GM12872 (cell line): ENCODE data around the gene CTBP1.

Experiments used
- CTCF ChIP-seq: IDR thresholded peaks from 3 replicates; pipeline ENCODE4 v1.5.1; 2011; ENCODE audit warnings: low read depth, mild to moderate bottlenecking, low read length, moderate library complexity; ENCODE audit not compliant: insufficient read depth

Gene CTBP1

DNA sequence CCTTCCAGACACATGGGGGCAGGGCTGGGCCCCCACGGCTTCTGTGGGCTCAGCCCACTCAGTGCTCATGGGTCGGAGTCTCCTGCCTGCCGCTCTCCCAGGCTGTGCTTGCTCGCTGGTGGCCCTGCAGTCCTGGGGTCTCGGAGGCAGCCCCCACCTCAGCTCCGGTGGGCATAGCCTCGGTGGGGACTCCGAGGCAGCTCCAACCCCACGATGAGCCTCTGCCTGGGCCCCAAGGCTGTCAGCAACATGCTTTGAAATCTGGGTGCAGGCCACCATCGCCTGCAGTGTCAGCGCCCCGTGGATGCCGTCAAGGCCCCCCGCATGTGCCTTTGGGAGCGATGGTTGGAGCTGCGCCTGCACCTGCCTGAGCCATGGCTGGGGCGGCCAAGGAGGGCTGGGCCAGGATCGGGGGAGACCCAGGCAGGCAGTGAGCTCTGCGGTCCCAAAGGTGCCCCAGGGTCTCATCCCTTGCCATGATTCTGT, 46.4 kb downstream of the CTBP1 start:
- TF ChIP-seq CTCF: no peak

GRCh38 chr4:1201851-1202525, 46.9 kb downstream of the CTBP1 start:
- TF ChIP-seq CTCF: no peak

DNA sequence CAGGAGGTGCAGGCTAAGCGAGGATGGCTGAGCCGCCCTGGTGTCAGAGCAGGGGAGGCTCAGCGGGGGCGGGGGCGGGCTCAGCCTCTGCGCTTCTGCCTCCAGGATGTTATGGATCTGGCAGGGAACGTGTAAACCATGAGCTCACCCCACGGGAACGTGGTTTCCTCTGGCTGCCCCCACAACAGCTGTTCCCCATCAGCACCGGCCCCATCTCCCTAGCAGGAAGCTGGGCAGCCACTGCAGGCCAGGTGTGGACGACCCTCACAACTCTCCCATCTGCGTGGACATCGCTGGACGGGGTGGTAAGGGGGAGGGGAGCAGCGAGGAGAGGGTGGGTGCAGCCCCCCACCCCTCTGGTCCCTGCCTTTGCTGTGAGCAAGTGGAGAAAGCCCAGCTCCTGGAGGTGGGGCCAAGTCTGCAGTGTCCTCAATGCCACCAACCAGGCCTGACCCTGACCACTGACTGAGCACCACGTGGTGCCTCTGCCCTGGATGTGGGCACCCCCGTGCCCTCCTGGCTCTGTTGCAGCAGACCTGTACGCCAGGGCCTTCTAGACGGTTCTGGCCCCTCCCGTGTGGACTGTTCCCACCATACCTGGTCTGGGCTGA, 48.4 kb downstream of the CTBP1 start:
- no peak for TF ChIP-seq CTCF

GRCh38 chr4:1199556-1200331, 49.2 kb downstream of the CTBP1 start:
- no peak for TF ChIP-seq CTCF

DNA sequence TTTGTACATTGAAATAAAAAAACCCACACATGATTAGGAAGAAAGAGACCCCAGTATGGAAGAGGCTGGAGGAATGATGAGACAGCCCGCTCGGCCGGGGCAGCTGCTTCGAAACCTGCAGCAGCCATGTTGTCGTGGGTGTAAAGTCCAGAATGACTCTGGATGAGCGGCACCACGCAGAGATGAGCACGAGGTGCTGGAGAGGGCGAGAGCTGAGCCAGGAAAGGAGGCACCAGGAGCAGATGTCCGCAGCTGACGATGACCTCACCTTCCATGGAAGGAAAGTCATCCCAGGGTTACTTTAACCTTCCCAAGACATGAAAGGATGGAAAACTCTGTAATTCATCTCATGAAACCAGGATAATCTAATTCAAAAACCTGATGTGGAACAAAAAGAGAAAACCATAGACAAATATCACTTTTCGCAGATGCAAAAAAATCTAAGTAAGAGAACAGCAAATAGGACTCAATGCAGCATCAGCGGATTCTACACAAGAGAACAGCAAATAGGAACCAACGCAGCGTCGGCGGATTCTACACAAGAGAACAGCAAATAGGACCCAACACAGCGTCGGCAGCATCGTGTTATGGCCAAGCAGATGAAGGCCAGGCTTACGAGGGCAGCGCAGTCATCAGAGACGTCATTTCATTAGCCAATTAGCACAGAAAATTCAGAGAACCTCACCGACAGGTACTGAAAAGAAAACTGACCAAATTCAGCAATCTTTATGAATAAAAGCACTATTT, 50.7 kb downstream of the CTBP1 start:
- no peak for TF ChIP-seq CTCF

DNA sequence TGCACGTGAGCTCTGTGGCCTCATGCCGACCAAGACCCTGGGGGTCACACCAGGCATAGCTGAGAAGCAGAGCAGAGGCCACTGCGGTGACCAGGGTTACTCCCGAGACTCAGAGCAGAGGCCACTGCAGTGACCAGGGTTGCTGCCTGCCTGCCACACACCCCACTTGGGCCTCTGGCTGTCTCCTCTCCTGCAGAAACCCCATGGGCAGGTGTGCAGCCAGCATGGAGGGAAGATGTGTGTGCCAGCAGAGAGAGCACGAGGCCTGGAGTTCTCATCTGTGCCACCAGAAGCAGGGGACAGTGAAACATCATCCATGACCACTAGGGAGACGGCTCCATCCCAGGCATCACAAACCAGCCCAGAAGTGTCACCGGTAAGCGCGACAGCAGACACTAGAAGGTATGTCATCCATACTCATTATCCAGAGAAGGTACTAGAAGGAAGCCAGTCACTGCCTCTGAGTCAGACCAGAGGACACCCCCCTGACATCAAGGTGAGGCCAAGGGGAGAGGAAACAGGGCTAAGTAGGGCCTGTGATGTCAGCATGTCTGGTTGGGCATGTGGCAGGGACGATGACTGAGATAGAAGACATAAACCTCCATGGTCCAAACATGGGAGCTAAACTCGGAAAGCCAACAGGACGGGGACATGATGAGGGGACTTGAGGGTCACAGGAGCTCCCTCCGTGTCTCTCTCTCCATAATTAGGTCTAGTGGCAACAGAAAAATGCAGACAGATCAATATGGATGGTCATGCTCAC, 52.3 kb downstream of the CTBP1 start:
- TF ChIP-seq CTCF: no peak
